Mucosa of descending colon (tissue), 3 donors: Measurements from ENCODE around the gene PSMG3. TPM values are rescaled to one million over a fixed set of nuclear protein-coding genes. Genes with fewer than 3 reads are reported as not detected.

Experiments used
- ATAC-seq: fragments of 200-7000 bp; cut with Tn5 transposase; one replicate; pipeline ENCODE4 v1.9.1; 2020; ENCODE audit warnings: mild to moderate bottlenecking, moderate library complexity
- DNase-seq, 3 donors: peaks; one replicate each; pipeline ENCODE4 v3.0.0-alpha.2; 2020
- H3K36me3 ChIP-seq: fragments of 200-600 bp; one replicate; pipeline ENCODE4 v1.8.0; 2021; ENCODE audit warnings: low read depth, mild to moderate bottlenecking
- H3K4me1 ChIP-seq: fragments of 200-600 bp; one replicate; pipeline ENCODE4 v1.8.0; 2021; ENCODE audit warnings: low read depth, mild to moderate bottlenecking
- H3K4me3 ChIP-seq: fragments of 200-600 bp; one replicate; pipeline ENCODE4 v1.8.0; 2021; ENCODE audit warnings: mild to moderate bottlenecking
- H3K9me3 ChIP-seq: fragments of 200-600 bp; one replicate; pipeline ENCODE4 v1.8.0; 2021; ENCODE audit warnings: mild to moderate bottlenecking
- CTCF ChIP-seq: fragments of 200-600 bp; IDR thresholded peaks from one replicate; pipeline ENCODE4 v1.8.0; 2022; ENCODE audit warnings: antibody characterized with exemption, mild to moderate bottlenecking
- intact Hi-C, 2 donors: fragments of 100-400 bp; cut with DNase I in 1 of 2; cut with micrococcal nuclease in 1 of 2; formaldehyde crosslinking; loops; one replicate each; pipeline versions ENCODE4 v1.11.0 to v1.11.1; 2022; cut with DNase I, micrococcal nuclease
- total RNA-seq, 3 donors: library from RNA; stranded (reverse); fragmentation: NEBNext Ultra II Directional in 2 of 3; extraction: Animal tissue kit (Norgen Biotek cat#: 25700) in 2 of 3; gene quantifications; one replicate each; pipeline versions ENCODE4 v1.2.1 to v1.2.4, GENCODE V29; 2021 to 2023
- donor health status: DM: no; HTN: no; CAD: no; lungs with moderate emphysema.
- donor health status: DM: no; HTN: no; CAD: no.
- donor health status: DM: no; HTN: yes; CAD: no.

PSMG3 gene
- total RNA-seq, 3 donors from 2014 or later = 22.6 to 26.0 (median 22.9) TPM

- H3K4me3 ChIP-seq = no peak overlapping the region
- no peak for TF ChIP-seq CTCF
- H3K36me3 ChIP-seq = no peaks in the 10 kb centered on the region
- no peak for ATAC-seq
- intact Hi-C loops = loop anchor here in 1 of 2 donors (5.0 kb wide), 1 partner anchor 632 kb away; no protein-coding TSS in a partner anchor
- no peaks in the 10 kb centered on the region for H3K9me3 ChIP-seq
- DNase-seq = no peak
- H3K4me1 ChIP-seq = no peaks in the 10 kb centered on the region
Measured at GRCh38 chr7:1580422-1581030, 10.7 kb upstream of the PSMG3 start.

- peak; percentile 65 for TF ChIP-seq CTCF
- H3K4me1 ChIP-seq = no peaks in the 10 kb centered on the region
- no peak overlapping the region for H3K4me3 ChIP-seq
- no peaks in the 10 kb centered on the region for H3K36me3 ChIP-seq
- peak in 2 of 3 donors; percentile 73 to 80 for DNase-seq
- intact Hi-C loops = loop anchor here in 1 of 2 donors (5.0 kb wide), 1 partner anchor 633 kb away; no protein-coding TSS in a partner anchor
- peak; percentile 97 for ATAC-seq
- no peaks in the 10 kb centered on the region for H3K9me3 ChIP-seq
Measured at GRCh38 chr7:1579481-1580421, 9.9 kb upstream of the PSMG3 start.

- H3K9me3 ChIP-seq = no peaks in the 10 kb centered on the region
- H3K4me3 ChIP-seq = no peak overlapping the region
- no peaks in the 10 kb centered on the region for H3K36me3 ChIP-seq
- DNase-seq (no peak), ATAC-seq (no peak)
- no peaks in the 10 kb centered on the region for H3K4me1 ChIP-seq
- TF ChIP-seq CTCF = no peak
- intact Hi-C loops = no loop called here
Measured at GRCh38 chr7:1578513-1578912, 8.7 kb upstream of the PSMG3 start.

GRCh38 chr7:1576521-1577253, 6.9 kb upstream of the PSMG3 start:
- no peak for DNase-seq
- H3K36me3 ChIP-seq = no peaks in the 10 kb centered on the region
- H3K4me3 ChIP-seq = no peak overlapping the region
- no peaks in the 10 kb centered on the region for H3K9me3 ChIP-seq
- intact Hi-C loops = no loop called here
- H3K4me1 ChIP-seq = peaks cover 2% of the 10 kb centered on the region
- no peak for TF ChIP-seq CTCF
- no peak for ATAC-seq

DNA sequence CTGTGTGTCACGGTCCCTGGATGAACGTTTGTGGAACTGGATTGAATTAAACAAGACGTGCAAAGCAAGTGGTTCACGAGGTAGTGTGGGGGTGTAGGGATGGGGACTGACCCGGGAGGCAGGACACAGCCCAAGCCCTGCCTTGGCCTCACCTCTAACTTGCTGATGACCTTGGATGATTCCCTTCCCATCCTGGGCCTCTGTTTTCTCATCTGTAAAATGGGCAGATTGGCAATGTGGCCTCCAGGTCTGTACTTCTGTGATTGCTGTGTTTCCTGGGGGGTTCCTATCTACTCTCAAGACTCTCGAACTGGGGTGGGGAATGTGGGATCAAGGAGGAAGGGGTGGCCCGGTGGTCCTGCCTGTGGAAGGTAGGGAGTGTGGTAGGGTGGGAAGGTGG, 6.0 kb upstream of the PSMG3 start:
- Histone ChIP-seq H3K4me3 (no peak overlapping the region), H3K9me3 (no peaks in the 10 kb centered on the region), H3K4me1 (peaks cover 10% of the 10 kb centered on the region), H3K36me3 (no peaks in the 10 kb centered on the region)
- DNase-seq = no peak
- no peak for ATAC-seq
- intact Hi-C loops = no loop called here
- no peak for TF ChIP-seq CTCF
